HG03025 (cell line): ENCODE measurements around the gene EXD3.
"Not testable (repeated sequence)": the region's sequence is repeated elsewhere in the genome, so short reads cannot be mapped to it uniquely, and the experiment has no call there.

ENCODE experiments used
- ATAC-seq: cut with Tn5 transposase; IDR thresholded peaks from one replicate; pipeline ENCODE4 v1.9.1; 2021; ENCODE audit warnings: mild to moderate bottlenecking, moderate library complexity; ENCODE audit not compliant: unreplicated experiment, low FRiP score

EXD3 gene

DNA sequence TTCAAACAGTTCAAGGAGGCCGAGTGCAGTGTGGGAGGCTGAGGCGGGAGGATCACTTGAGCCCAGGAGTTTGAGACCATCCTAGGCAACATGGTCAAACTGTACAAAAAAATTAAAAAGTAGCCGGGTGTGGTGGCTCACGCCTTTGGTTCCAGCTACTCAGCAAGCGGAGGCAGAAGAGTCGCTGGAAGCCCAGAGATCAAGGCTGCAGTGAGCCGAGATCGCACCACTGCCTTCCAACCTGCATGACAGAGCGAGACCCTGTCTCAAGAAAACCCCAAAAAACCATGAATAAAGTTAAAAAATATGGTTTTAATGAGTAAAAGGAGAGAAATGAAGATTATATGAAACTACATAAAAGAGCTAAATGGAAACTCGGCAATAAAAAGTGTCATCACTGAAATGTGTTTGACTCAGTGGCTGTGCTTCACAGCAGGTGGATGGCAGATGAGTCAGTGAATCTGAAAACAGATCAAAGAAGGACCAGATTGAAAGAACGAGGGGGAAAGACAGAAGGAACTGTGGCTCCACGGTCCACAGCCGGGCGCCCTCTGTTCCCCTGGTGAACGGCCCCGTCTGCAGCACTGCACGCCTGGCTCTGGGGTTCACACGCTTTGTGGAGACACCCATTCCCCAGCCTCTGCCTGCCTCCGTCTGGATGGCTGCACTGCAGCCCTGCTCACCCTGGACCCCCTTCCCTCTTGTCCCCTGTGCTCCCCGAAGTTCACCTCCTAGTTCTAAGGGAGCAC lies 25.1 kb downstream of the EXD3 start:
- ATAC-seq, result no peak

DNA sequence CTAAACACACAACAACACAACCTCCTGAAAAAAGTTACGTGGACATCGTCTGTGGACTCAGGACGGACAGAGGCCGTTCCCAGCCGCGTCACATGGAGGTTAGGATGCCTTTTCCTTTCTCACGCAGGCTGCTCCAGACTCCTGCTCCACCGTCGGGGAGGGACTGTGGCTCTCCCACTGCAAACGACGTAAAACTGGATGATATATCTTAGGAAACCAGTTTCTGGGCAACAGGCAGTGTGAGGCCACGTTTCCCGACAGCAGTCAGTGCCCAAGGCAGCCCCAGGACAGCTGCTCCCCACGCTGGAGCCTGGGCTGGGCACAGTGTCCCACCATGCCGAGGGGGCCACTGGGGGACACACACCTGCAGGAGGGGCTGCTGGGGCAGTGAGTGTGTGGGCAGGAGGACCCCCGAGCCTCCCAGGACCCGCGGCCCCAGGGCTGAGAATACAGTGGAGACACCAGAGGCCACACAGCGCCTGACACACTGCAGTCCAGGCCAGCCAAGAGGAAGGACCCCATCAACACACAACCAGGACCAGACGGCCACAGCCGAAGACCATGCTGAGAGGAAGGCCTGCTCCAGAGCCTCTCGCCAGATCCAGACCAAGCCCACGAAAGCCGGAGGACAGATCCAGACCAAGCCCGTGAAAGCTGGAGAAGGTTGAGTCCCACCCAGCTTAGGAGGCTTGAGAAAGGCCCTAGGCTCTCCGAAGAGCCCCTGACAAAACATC lies 26.2 kb downstream of the EXD3 start:
- no peak for ATAC-seq

DNA sequence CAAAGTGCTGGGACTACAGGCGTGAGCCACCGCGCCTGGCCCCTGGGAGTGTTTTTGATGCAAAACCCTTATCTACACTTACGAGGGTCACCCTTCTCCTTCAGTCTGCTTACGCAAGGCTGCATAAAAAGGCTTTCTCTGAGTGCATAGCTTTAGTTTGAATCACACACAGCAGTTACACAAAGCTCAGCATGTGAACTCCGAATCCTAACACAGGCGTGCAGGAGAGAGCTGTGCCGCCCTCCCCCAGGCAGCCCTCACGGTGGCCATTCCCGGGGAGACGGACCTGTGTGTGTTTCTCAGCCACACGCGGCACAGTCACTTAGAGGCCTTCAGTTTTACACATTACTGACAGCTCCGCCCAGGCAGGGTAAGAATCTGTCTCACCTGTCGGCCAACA lies 26.7 kb downstream of the EXD3 start:
- ATAC-seq, result no peak

DNA sequence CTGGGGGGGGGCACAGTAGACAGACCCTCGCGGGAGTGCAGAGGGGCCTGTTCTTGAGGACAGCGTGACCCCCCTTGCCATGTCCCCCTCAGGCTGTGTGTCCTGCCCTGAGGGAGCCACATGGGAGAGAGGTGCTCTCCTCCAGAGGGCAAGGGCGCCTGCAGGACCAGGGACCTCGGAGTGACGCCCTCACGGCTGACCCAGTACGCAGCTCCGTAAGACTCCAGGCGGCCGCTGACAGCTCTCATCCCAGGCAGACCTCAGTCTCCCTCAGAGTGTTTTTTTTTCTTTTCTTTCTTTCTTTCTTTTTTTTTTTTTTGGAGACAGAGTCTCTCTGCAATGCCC lies 27.3 kb downstream of the EXD3 start:
- ATAC-seq, result no peak

DNA sequence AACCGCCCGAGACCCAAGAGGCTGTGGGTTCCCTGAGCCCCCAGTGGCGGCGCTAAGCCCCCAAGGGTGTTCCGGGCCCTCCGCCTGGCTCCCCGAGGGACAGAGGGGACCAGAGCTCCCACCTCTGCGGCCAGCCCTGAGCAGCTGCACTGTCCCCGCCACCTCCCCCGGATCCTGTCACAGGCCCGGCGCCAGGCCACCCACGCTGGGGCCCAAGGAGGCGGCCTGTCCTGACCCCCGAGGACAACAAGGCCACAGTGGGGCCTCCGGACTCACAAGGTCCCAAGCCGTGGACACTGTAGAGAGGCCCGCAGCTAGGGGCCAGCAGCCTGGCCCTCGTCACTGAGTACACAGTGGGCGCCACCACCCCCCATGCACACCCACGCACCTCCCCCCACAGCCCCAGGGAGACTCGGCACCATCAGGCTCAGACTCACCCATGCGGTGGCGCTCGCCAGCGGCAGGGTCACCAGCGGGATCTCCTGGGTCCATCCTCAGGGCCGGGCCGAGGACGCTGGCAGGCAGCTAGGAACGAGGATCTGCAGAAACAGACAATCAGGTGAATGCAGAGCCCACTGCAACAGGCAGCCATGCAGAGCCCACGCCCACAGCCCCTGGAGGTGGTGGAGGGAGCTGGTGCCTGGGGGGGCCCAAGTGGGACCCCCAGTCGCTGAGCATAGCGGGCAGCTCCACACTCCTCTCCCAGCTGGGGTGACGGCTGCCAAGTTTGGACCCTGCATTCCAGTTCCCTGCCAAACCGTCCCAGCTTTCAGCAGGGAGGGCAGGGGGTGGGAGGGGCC lies 27.9 kb downstream of the EXD3 start:
- no peak for ATAC-seq

DNA sequence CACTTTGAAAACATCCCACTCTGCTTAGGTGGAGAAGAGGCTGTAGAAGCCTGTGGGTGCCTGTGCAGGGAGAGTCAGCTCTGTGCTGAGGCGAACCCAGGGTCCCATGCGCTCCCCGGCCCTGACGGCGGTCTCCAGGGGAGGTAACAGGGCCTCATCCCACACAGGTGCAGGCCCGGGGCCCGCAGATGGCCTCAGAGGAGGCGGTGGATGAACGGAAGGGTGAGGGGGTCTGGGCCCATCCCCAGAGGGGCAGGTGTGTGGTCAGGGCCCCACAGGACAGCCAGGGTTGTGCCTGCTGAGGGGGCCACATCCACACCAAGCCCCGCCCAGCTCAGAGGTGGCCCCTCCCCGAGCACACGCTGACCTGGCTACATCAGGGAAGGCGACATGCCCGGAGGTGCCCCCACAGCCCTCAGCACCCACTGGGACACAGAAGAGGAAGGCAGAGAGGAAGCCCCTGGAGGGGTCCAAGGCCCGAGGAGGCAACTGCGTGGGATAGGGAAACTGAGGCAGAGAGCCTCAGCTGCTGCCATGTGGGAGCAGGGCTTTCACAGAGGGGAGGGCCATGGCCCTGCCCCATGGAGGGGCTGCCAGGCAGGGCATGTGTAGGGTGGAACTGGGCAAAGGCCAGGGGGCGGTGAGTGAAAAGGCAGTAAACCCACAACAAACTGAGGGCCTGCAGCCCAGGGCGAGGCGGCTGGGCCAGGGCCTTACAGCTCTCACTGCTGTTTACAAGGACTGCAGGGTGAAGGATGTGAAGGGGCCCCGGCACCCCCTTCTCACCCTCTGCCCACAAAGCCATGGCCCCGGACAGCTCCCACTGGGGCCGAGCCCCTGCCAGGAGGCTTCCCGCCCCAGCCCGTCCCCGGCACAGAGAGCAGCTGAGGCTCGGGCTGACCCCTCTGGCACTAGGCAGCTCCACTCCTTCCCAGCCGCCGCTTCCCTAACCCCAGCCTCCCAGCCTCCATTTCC lies 29.5 kb downstream of the EXD3 start:
- no peak for ATAC-seq

DNA sequence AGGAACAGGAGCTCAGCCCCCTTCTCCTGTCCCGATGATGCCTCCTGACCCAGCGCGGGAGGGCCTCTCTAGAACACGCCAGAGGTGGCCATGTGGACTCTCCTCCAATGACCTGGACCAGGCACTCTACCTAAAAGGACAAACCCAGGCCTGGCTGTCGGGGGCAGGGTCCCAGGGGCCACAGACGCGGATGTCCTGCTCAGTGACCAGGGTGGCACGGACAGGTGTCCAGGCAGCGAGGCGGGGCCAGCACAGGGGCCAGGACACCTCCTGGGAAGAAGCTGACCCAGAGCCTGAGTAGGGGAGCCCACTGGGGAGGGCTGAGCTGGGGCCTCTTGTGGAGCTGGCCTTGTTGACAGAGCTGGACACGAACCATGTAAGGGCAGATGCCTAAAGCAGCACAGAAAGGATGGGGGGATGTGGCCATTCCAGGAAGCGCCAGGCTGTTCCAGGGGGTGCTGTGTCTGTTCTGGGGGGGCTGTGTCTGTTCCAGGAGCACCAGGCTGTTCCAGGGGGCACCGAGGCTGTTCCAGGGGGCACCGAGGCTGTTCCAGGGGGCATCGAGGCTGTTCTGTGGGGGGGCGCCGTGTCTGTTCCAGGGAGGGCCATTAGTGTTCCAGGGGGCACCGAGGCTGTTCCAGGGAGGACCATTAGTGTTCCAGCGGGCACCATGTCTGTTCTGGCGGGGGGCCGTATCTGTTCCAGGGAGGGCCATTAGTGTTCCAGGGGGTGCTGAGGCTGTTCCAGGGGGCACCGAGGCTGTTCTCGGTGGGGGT lies 30.5 kb downstream of the EXD3 start:
- ATAC-seq, result no peak

DNA sequence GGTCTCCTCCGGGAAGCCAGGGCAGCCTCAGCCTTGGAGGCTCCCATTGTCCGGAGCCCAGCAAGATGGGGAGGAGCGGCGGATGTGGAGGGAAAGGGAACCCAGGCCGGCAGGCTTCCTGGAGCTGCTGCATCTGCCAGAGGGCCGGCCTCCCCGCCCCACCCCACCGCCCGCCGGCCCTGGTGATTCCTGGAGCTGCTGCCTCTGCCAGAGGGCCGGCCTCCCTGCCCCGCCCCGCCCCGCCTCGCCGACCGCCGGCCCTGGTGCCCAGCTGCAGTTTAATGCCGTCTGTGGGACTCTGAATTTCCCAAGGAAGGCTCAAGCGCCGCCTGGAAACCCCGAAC lies 31.6 kb downstream of the EXD3 start:
- no peak for ATAC-seq

DNA sequence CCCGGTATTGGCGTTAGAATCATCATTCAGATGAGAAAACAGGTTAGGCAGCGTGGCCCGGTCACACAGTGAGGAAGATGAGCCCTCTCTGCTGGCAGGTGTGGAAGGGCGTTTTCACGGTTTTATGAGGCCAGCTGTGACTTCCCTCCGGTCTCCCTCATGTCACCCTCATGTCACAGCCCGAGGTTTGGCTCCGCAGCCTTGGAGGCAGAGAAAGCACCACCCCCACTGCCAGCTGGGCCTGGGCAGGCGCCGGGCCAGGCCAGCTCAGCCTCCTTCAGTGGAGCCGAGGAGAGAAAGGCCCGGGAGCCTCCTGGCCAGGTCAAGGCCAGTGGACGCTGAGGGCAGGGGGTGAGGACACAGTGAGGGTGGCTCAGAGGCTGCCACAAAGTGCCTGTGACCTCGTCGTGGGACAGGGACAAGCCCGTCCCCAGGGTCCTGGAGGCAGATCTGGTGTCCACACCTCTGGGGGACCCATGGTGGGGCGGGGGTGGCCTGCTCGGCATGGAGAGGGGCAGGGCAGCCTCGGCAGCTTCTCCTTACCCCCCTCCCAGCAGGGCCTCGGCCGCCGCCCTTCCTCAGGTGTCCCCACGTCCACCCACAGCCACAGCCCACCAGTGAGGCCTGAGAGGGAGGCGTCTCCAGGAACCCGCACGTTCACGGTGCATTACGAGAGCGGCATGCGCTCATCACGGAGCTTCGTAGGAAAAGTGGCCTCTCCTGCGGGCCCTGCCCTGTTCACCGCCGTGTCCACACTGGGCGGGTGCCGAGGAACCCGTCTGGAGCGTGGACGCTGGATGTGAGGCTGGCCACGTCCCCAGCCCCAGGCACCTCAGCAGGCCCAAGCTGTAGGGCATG lies 32.2 kb downstream of the EXD3 start:
- no peak for ATAC-seq

DNA sequence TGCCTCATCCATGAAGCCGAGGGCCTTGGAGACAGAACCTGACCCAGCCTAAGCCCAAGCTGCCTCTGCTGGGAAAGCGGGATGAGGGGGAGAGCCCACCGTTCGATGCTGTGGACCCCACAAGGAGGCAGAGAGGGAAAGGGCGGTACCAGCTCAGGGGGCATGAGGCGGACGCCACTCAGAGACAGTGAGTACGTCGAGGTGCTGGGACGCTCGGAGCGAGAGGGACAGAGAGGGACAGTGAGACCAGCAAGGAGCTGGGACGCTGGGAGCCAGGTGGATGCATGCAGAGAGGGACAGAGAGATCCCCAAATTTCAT lies 33.6 kb downstream of the EXD3 start:
- ATAC-seq, result no peak

DNA sequence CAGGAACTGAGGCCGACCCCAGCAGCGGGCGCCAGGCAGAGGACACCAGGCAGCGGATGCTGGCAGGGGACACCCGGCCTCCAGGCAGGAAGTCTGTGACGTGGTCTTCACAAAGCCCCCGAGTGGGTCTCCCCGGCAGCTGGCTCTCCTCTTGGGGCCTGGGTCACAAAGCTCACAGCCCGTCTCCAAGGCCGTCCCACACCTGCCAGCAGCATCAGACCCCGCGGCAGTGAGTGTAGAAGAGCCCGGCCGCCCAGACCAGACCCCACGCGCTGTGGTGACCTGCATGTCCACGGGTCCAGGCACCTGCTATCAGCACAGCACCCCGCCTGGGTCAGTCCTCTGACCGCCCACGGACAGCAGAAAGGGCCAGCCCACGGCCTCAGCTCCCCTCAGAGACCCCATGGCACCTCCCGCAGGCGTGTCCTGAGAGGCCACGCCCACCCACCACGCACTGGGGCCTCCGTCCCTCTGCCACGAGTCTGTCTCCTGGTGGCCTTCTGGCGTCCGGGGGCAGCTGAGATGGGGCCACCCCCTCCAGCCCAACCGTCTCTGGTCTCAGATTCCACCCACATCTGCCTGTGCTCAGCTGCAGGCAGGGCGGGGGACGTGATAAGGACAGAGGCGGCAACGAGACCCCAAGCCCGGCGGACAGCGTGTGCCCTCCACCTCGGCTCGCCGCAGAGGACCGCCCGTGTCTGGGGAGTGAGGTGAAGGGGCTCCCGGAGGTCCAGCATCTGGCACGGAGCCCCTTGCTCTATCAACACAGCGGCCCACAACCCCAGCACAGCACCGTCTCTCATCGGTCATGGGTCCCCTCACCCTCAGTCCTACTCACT lies 34.2 kb downstream of the EXD3 start:
- no peak for ATAC-seq

DNA sequence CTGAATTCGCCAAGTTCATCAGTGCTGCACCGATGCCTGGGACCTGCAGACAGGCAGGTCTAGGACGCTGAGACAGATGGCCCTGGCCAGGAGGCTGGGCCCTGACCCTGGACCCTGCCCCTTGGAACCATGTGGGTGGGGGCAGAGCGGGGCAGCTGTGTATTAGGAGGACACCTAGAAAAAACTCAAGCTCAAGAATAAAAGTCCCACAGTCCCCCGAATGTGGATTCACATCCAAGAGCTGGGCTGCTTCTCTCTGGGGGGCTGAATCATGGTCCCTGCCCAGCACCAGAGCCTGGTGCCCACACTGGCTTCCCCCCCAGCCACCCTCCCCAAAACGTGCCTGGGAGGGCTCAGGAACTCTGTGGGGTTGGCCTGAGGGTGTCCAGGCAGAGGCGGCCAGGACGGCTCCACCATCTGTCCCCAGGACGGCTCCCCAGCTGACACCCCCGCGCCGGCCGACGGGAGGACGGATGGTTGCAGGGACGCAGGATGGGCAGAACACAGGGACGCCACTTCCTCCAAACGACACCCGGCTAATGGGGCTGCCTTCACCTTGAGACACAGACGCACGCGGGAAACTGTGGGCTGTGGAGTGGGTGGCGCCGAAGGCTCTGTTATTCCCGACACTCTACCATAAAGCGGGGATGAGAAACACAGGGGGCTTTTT lies 34.9 kb downstream of the EXD3 start:
- no peak for ATAC-seq

DNA sequence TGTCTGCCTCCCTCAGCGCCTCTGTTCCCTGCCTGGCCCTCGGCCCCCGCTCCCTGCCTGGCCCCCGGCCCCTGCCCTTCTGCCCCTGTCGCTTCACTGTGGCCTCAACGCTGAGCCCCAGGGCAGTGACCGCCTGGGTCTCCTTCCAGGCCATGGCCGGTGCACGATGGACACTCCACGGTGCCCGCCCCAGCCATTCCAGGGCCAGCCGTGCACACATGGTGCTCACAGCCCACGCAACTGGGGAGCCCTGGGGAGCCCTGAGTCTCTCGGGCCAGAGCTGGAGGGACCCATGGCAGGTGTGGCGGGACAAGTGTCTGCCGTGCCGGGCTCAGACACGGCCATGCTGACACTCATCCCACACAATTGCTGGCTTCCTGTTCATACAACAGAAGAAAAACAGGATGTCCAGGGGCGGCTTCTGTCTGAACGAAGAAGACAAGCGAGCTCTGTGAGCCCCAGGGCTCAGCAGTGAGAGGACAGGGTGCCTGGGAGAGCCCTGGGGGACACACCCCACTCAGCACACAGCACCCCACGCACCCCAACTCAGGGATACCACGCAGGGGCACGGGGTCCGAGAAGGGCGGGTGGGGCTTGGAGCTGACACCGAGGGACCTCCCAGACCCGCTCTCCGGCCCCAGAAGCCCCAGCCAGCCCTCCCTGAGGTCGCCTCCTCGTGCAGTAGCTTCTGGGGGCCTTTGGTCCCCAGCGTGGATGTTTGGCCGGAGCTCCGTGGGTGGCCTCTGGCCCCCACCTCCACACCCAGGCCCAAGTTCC lies 35.7 kb downstream of the EXD3 start:
- no peak for ATAC-seq

DNA sequence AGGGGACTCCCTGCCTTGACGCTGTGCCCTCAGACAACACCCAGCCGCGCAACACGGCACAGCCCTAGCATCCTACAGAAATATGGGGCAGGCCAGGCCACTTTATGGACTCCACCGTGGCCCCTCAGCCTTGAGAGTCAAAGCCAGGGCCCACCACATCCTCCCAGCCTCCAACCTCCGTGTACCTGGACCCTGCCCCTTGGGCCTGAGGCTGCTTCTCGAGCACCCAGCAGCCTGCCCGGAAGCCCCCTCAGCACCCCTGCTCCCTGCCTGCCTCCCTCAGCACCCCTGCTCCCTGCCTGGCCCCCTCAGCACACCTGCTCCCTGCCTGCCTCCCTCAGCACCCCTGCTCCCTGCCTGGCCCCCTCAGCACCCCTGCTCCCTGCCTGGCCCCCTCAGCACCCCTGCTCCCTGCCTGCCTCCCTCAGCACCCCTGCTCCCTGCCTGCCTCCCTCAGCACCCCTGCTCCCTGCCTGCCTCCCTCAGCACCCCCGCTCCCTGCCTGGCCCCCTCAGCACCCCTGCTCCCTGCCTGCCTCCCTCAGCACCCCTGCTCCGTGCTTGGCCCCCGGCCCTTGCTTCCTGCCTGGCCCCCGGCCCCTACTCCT lies 36.4 kb downstream of the EXD3 start:
- ATAC-seq, result not testable (repeated sequence)

DNA sequence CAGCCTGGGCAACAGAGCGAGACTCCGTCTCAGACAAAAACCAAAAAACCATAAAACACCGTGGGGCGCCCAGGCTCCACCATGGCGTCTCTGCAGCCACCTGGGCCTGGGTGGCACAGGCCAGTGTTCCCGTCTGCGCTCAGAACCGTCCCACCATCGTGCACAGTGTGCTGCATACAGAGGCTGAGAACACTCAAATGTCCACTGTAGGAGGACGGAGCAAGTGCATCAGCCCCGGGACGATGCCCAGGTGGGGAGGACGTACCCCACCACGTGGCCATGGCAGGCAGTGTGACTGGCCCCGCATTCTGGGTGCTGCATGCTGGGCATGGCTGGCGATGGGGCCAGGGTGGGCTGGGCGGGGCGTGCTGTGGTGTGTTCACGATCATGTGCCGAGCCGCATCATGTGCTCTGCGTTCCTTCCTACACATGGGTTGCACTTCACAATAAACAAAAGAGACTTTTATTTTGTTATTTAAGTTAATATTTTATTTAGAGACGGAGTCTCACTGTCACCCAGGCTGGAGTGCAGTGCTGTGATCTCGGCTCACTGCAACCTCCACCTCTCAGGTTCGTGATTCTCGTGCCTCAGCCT lies 37.8 kb downstream of the EXD3 start:
- no peak for ATAC-seq
